Right lobe of liver (tissue), 6 donors: ENCODE measurements around the gene PXT1. TPM values are rescaled to one million over a fixed set of nuclear protein-coding genes. Genes with fewer than 3 reads are reported as not detected.

ENCODE experiments used
- ATAC-seq, 4 donors: fragments of 200-7000 bp; cut with Tn5 transposase; one replicate each; pipeline ENCODE4 v1.9.1; 2020; ENCODE audit warnings: mild to moderate bottlenecking in 4 of 4, moderate library complexity in 4 of 4
- DNase-seq, 3 donors: peaks; one replicate each; pipeline ENCODE4 v3.0.0-alpha.2; 2020
- H3K27ac ChIP-seq, 3 donors: fragments of 200-600 bp; one replicate each; pipeline ENCODE4 v1.8.0; 2022
- H3K27me3 ChIP-seq, 2 donors: fragments of 200-600 bp; one replicate each; pipeline ENCODE4 v1.8.0; 2022
- H3K36me3 ChIP-seq, 4 donors: fragments of 200-600 bp; sonication (generic) in 1 of 4; one replicate each; pipeline versions ENCODE4 v1.5.1 to v1.8.0; 2017 to 2022; ENCODE audit warnings: control low read depth in 1 of 4
- H3K4me1 ChIP-seq, 4 donors: fragments of 200-600 bp; sonication (generic) in 1 of 4; one replicate each; pipeline versions ENCODE4 v1.5.1 to v1.8.0; 2017 to 2022; ENCODE audit warnings: control low read depth in 1 of 4
- H3K4me3 ChIP-seq, 3 donors: fragments of 200-600 bp; one replicate each; pipeline ENCODE4 v1.8.0; 2022
- H3K9me3 ChIP-seq, 4 donors: fragments of 200-600 bp; sonication (generic) in 1 of 4; one replicate each; pipeline versions ENCODE4 v1.5.1 to v1.8.0; 2017 to 2022; ENCODE audit warnings: control low read depth in 1 of 4
- CTCF ChIP-seq, 4 donors: fragments of 200-600 bp in 3 of 4; fragments of 450-650 bp in 1 of 4; IDR thresholded peaks; one replicate each; pipeline versions ENCODE4 v1.5.1 to v1.8.0; 2016 to 2022; ENCODE audit warnings: antibody characterized with exemption in 4 of 4, mild to moderate bottlenecking in 2 of 4
- POLR2A ChIP-seq: fragments of 450-650 bp; IDR thresholded peaks from one replicate; pipeline ENCODE4 v1.6.1; 2017; ENCODE audit warnings: antibody characterized with exemption, mild to moderate bottlenecking
- WGBS: methylation state at CpG from one replicate; pipeline ENCODE4 v1.1.6; 2018; ENCODE audit warnings: low coverage, low lambda C conversion rate; ENCODE audit not compliant: insufficient coverage; ENCODE audit errors: missing lambda C conversion rate; 5-methylcytosine and 5-hydroxymethylcytosine counted together
- intact Hi-C, 2 donors: fragments of 100-400 bp; cut with DNase I; formaldehyde crosslinking; loops; one replicate each; pipeline versions ENCODE4 v1.11.2 to v1.14.1; 2022
- total RNA-seq, 6 experiments: library from RNA; depleted of rRNA in 2 of 6; stranded (reverse); fragments of >200 nt in 2 of 6; fragmentation: NEBNext Ultra II Directional in 3 of 6; extraction: Animal tissue kit (Norgen Biotek cat#: 25700) in 3 of 6; gene quantifications; one replicate each; pipeline versions ENCODE4 v1.1.0 to v1.2.4, GENCODE V29; 2016 to 2023
- donor health status: DM: no; HTN: yes; CAD: no.
- donor health status: DM: no; HTN: no; CAD: no.
- donor health status: DM: no; HTN: no; CAD: no.
- donor health status: DM: no; HTN: yes; CAD: no.
- donor health status: DM: no; HTN: yes; CAD: no.

The PXT1 gene
- total RNA-seq, 6 experiments from 2014 or later: 0.11 TPM; not detected in 5

- Histone ChIP-seq H3K4me1 (no peaks in the 10 kb centered on the region), H3K27ac (no peak overlapping the region), H3K9me3 (no peaks in the 10 kb centered on the region), H3K36me3 (peaks cover 0 to 36% (median 17%) of the 10 kb centered on the region in 4 donors), H3K4me3 (no peak overlapping the region), H3K27me3 (no peaks in the 10 kb centered on the region)
- intact Hi-C loops: no loop called here
- DNase-seq (no peak), ATAC-seq (peak; percentile 17 to 51 (median 46))
- no peak for TF ChIP-seq CTCF (IDR thresholded peaks at IDR 0.05)
- TF ChIP-seq POLR2A: no peak
- 80% methylated on average over 1 of the region's 2 CpGs for WGBS
These were observed 35.4 kb upstream of the PXT1 start for GRCh38 chr6:36478051-36478526.

- no peaks in the 10 kb centered on the region for H3K9me3 ChIP-seq
- H3K27me3 ChIP-seq: no peaks in the 10 kb centered on the region
- no peak for ATAC-seq
- peaks cover 0 to 26% (median 8%) of the 10 kb centered on the region in 4 donors for H3K36me3 ChIP-seq
- TF ChIP-seq POLR2A (no peak), CTCF (IDR thresholded peaks at IDR 0.05) (no peak)
- H3K4me1 ChIP-seq: no peaks in the 10 kb centered on the region
- intact Hi-C loops: no loop called here
- no peak overlapping the region for H3K27ac ChIP-seq
- 87% methylated on average over 3 of the region's 3 CpGs for WGBS
- no peak for DNase-seq
- H3K4me3 ChIP-seq: no peak overlapping the region
These were observed 27.3 kb upstream of the PXT1 start for GRCh38 chr6:36469946-36470345.

- no peak overlapping the region for H3K27ac ChIP-seq
- TF ChIP-seq POLR2A: no peak
- no peak for TF ChIP-seq CTCF (IDR thresholded peaks at IDR 0.05)
- H3K4me1 ChIP-seq: no peaks in the 10 kb centered on the region
- peaks cover 0 to 21% (median 6%) of the 10 kb centered on the region in 4 donors for H3K36me3 ChIP-seq
- 60% methylated on average over 6 of the region's 6 CpGs for WGBS
- no peak for DNase-seq
- H3K4me3 ChIP-seq: no peak overlapping the region
- H3K27me3 ChIP-seq: no peaks in the 10 kb centered on the region
- no peak for ATAC-seq
- no peaks in the 10 kb centered on the region for H3K9me3 ChIP-seq
- intact Hi-C loops: no loop called here
These were observed 26.6 kb upstream of the PXT1 start for GRCh38 chr6:36469148-36469661.

- H3K36me3 ChIP-seq: peaks cover 0 to 21% (median 5%) of the 10 kb centered on the region in 4 donors
- no peaks in the 10 kb centered on the region for H3K4me1 ChIP-seq
- TF ChIP-seq CTCF (IDR thresholded peaks at IDR 0.05) (no peak), POLR2A (no peak)
- WGBS: 92% methylated on average over 3 of the region's 3 CpGs
- no peaks in the 10 kb centered on the region for H3K9me3 ChIP-seq
- H3K27ac ChIP-seq: no peak overlapping the region
- intact Hi-C loops: no loop called here
- H3K27me3 ChIP-seq: no peaks in the 10 kb centered on the region
- DNase-seq (no peak), ATAC-seq (no peak)
- no peak overlapping the region for H3K4me3 ChIP-seq
These were observed 25.0 kb upstream of the PXT1 start for GRCh38 chr6:36467625-36468024.
